ENCODE results near the gene RAB17.

DNA sequence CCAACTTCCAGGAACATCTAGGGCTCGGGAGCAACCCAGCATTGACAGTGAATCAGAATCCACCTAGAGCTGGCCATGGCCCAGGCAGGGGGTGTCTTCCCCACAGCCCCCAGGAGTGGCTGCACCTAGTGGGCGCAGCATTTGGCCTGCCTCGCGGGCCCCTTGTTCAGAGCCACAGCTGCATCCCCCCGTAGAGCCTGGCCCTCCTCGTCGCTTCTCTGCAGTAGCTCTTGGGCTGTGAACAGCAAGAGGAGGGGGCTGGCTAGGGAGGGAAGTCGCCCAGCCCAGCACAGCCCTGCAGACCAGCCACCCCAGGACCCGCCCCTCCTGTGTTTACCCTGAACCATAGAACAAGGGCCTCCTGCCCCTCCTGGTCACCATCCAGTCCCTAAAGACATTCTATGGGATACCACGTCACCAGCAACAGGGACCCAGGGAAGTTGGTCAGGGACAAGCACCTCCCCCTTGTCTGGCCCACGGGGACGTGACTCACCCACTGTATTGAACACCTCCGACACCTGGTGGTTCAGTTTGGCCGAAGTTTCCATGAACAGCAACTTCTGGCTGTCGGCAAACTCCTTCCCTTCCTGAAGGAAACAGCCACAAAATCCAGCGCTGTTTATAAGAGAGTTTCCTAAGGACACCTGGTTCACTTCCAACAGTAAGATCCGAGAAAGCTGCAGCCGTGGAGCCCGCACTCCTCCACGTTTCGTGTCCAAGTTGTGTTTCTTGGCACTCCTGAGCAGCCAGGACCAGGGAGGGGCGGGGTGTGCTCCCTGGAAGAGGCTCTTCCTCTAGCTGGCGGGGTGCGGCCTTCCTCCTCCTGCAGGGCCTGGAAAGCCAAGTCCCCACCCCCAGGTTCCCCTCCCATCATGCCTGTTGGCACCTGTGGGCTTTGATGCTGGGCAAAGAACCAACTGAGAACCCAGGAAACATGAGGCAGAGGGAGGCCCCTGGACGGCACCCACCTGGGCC lies 15.4 kb downstream of the RAB17 start:
- TF ChIP-seq, protein P1, sequence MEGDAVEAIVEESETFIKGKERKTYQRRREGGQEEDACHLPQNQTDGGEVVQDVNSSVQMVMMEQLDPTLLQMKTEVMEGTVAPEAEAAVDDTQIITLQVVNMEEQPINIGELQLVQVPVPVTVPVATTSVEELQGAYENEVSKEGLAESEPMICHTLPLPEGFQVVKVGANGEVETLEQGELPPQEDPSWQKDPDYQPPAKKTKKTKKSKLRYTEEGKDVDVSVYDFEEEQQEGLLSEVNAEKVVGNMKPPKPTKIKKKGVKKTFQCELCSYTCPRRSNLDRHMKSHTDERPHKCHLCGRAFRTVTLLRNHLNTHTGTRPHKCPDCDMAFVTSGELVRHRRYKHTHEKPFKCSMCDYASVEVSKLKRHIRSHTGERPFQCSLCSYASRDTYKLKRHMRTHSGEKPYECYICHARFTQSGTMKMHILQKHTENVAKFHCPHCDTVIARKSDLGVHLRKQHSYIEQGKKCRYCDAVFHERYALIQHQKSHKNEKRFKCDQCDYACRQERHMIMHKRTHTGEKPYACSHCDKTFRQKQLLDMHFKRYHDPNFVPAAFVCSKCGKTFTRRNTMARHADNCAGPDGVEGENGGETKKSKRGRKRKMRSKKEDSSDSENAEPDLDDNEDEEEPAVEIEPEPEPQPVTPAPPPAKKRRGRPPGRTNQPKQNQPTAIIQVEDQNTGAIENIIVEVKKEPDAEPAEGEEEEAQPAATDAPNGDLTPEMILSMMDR (conservative IDR thresholded peaks at IDR 0.05; ENCODE audit: low read depth, low read length): no peak
- TF ChIP-seq POLR2A (IDR thresholded peaks at IDR 0.05; ENCODE audit: low read depth, low read length) (no peak), MAFK (IDR thresholded peaks at IDR 0.05; ENCODE audit: low read depth, low read length) (no peak), FOS (IDR thresholded peaks at IDR 0.05; ENCODE audit: low read depth, low read length) (no peak), CEBPB (IDR thresholded peaks at IDR 0.05; ENCODE audit: low read depth, low read length) (no peak), MAZ (IDR thresholded peaks at IDR 0.05; ENCODE audit: borderline replicate concordance, low read depth, low read length) (no peak)
- TF ChIP-seq, protein P2, sequence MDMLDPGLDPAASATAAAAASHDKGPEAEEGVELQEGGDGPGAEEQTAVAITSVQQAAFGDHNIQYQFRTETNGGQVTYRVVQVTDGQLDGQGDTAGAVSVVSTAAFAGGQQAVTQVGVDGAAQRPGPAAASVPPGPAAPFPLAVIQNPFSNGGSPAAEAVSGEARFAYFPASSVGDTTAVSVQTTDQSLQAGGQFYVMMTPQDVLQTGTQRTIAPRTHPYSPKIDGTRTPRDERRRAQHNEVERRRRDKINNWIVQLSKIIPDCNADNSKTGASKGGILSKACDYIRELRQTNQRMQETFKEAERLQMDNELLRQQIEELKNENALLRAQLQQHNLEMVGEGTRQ (IDR thresholded peaks at IDR 0.05; ENCODE audit: low read depth, low read length): no peak

Data from IMR-90 (cell line).